HG03457 (cell line): ENCODE measurements around the gene PDK3.

ENCODE experiments used
- ATAC-seq: cut with Tn5 transposase; IDR thresholded peaks from one replicate; pipeline ENCODE4 v1.9.1; 2021; ENCODE audit warnings: moderate number of reproducible peaks; ENCODE audit not compliant: unreplicated experiment

Gene PDK3

GRCh38 chrX:24480400-24480865 is 15.3 kb downstream of the PDK3 start:
- ATAC-seq: peak; percentile 8

DNA sequence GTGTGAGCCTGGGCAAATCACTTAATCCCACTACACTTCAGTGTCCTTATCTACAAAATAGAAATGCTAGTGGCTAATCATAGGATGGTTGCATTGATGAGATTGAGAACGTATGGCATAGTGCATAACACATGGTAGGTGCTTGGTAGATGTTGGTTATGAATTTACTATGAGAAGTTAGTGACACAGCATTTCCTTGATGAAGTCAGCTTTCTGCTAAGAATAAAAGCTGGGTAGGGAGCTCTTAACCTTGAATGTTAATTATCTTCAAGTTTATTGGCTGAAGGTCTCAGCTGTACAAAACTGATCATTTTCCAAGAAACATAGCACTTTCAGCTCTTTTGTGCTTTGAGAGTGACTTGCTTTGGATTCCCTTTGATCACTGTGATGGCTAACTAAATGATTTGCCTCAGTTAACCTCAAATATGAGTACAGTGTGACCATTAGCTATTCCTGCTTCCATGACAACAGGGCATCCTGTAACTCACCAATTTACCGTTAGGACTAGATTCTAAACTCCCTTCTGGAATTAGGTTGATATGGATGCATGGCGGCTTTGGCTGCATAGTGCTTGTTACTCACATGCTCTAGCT is 17.8 kb downstream of the PDK3 start:
- no peak for ATAC-seq

DNA sequence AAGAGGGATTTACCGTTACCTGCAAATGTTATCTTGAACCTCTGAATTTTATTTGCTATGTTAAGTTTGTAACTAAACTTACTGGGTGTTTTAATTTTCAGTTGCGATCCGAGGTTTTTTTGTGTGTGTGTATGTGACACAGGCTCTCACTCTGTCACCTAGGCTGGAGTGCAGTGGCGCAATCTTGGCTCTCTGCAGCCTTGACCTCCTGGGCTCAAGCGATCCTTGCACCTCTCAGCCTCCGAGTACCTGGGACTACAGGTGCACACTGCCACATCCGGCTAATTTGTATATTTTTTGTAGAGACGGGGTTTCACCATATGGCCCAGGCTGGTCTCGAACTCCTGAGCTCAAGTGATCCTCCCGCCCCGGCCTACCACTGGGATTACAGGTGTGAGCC is 18.5 kb downstream of the PDK3 start:
- ATAC-seq: no peak

DNA sequence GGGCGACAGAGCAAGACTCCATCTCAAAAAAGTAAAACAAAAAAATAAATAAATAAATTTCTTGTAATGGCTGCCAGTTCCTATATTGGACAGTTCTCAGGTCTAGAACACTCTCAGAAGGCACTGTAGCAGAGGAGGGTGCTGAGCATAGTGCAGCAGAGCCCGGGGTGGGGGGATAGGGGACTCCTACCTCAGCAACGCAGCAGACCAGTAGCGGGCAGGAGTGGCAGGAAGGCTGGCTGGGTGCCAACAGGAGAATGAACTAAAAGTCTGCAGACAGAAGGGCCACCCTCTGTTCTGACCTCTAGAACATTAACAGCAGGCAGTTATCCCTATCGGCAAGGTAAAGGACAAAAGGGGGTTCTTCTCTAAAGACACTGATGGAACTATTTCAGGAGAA is 20.2 kb downstream of the PDK3 start:
- ATAC-seq: no peak

GRCh38 chrX:24485976-24486680 is 21.0 kb downstream of the PDK3 start:
- ATAC-seq: no peak

DNA sequence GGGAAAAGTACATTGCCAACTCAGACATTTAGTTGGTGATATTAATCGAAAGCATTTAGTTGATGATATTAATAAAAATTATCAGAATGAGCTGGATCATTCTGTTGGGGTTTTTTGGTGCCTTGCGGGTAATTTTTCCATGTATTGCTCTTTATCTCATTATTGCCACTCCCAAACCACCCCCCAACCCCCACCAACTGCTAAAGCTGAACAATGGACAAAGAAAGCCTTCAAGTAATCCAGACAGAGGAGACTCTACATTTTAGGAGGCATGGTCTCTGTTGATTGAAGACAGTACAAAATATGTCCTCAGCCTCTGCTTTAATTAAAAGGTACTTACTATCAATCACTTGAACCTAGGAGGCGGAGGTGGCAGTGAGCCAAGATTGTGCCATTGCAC is 22.5 kb downstream of the PDK3 start:
- no peak for ATAC-seq

DNA sequence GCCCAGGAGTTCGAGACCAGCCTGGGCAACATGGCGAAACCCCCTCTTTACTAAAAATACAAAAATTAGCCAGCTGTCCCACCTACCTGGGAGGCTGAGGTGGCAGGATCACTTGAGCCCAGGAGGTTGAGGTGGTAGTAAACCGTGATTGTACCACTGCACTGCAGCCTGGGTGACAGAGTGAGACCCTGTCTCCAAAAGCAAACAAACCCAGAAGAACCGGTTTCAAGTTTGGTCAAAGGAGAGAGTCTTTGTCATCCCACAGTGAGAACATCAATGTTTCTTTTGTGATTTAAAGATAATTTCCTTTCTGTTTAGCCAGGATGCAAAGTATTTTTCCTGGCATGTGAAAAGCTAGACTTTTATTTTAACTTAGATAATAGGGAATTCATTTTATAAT is 26.7 kb downstream of the PDK3 start:
- no peak for ATAC-seq

DNA sequence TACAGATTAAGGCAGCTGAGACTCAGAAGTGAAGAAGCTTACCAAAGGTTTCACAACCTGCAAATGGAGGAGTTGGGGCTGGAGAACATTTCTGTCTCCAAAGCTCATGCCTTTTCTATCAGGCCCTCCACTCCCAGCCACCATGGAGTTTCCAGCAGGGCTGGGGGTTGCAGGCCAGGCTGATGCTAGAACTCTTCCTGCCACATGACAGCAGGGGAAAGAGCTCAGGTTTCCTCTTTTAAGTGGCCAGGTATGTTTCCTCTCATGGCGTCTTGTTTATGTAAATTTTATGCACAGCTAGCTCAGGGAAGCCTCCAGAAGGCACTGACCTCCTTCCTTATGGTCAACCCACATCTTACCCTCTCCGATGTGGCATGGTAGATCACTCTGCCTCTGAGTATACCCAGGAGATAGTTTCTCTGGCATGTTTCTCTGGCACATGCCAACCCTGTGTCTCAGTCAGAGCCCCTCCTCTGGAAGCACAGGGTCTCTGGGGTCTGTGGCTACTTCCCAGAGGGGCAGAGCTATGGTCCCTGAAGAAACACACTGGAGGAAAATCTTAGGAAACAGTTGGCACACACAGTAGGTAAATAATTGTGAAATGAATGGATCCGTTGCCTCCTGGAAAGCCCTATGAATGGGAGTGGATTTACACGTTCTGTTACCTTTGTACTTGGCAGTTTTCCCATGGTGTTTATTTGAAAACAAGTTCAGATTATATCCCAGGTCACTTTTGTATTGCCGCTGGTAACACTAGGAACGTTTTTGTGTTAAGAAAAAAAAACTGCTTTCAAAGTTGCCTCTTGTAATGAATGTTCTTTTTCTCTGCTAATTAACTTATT is 28.9 kb downstream of the PDK3 start:
- no peak for ATAC-seq

- ATAC-seq: no peak
Observed at GRCh38 chrX:24494647-24495075, 29.6 kb downstream of the PDK3 start.

DNA sequence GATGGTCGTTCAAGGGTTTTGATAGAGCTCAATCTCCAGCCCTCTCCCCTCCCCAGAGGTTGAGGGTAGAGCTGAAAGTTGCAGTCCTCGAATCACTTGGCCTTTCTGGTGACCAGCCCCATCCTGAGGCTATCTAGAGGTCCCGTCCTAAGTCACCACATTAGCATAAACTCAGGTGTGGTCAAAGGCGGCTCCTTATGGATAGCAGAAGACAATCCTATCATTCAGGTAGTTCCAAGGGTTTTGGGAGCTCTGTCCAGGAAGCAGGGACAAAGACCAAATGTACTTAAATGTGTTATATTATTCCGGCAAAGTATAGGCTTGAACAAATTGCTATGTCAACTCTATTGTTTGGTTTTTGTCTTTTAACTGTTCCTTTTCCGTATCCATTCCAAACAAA is 30.6 kb downstream of the PDK3 start:
- ATAC-seq: no peak

GRCh38 chrX:24498181-24498580 is 33.1 kb downstream of the PDK3 start:
- no peak for ATAC-seq

GRCh38 chrX:24498975-24499374 is 33.9 kb downstream of the PDK3 start:
- ATAC-seq: no peak

DNA sequence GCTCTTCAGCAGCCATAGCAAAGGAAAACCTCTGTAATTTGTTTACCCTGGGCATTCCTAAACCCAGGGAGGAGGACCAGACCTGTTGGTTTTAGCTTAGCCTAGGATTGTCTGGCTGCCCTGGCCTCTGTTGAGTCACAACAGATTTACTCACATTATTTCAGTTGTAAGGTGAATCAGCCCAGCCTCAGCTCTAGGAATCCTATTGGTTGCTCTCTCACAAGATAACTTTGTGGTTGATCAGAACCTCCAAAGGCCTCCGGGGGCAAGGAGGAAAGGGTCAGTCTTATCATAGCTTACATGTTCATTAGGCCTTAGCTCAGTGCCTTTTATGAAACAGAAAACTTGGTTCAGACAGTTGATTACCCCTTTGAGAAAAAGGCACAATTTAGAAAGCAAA is 41.0 kb downstream of the PDK3 start:
- no peak for ATAC-seq

GRCh38 chrX:24508375-24508774 is 43.3 kb downstream of the PDK3 start:
- ATAC-seq: no peak

DNA sequence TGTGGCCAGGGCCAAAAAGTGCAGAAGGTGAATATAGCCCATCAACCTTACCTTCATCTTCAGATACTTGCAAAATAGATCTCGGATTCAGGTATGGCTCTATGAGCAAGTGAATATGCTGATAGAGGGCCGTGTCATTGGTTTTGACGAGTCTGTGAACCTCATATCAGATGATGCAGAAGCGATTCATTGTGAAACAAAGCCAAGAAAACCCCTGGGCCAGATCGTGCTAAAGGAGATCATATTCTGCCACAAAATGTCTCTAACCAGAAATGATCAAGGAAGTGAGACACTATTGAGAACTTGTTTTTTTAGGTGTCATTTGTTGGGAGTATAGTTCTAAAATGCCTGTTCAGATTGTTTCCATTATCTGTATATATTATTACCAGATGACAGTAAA is 48.3 kb downstream of the PDK3 start:
- peak; percentile 86 for ATAC-seq

GRCh38 chrX:24515447-24515846 is 50.4 kb downstream of the PDK3 start:
- ATAC-seq: no peak

DNA sequence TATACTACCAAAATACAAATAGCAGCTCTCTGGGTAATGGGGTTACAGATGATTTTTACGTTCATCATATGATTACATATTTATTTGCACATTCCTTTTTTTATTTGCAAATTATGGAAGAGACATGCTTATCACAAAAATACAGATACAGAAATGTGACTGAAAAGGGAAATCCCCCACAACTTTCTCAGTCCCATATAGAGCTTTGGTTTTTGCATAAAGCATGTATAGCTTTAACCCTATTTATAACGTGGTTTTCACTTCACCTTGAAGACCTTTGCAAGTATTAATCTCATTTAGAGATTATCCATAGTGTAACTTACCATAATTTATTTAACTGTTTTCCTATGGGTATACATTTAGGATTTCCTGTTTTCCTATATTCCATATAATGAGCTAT is 55.4 kb downstream of the PDK3 start:
- no peak for ATAC-seq

DNA sequence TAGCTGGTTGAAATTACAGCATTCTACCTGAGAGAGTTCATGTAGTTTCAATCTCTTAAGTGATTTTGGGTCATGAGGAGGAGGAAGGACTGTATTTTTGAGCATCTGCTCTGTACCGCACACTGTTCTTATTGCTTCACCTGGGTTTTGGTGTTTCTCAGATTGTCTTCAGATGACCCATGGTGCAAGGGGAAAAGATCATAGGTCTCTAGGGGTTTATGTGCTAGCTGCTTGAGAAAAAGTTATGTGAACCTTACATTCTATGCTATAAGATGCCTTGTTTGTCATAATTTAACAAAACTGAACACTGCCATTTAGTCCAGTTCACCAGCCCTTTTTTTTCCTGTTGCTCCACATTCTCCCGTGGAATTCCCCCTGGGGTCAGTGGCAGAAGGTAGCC is 60.4 kb downstream of the PDK3 start:
- no peak for ATAC-seq

DNA sequence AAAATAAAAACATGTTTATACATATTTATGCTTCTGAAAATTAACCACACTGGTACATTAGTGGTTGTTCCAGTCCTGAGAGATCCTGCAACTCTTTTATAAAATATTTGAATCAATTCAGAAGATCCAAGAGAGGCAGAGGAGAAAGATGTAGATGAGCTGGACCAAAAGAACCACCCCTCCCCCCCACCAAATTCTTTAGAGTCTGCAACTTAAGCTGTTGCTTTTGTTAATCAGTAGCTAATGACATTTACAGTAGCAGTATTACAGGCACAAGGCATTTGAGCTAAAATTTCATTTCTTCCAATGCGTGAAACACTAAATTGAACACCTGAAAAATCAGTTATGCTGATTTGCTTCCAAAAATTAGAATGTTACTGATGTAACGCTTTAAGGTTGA is 61.5 kb downstream of the PDK3 start:
- no peak for ATAC-seq

- ATAC-seq: no peak
Observed at GRCh38 chrX:24528605-24529004, 63.5 kb downstream of the PDK3 start.

GRCh38 chrX:24536551-24536950 is 71.5 kb downstream of the PDK3 start:
- no peak for ATAC-seq

GRCh38 chrX:24542756-24543155 is 77.7 kb downstream of the PDK3 start:
- ATAC-seq: no peak
